ENCODE measurements around the gene FBXL2. TPM values are rescaled to one million over a fixed set of nuclear protein-coding genes. Genes with fewer than 3 reads are reported as not detected.
"Not testable (repeated sequence)": the region's sequence is repeated elsewhere in the genome, so short reads cannot be mapped to it uniquely, and the experiment has no call there.

Gene FBXL2
- polyA plus RNA-seq, 1 experiment: 19.1 TPM

GRCh38 chr3:33395900-33396299, 118.7 kb downstream of the FBXL2 start:
- POLR2A ChIA-PET: interaction anchor here (0.6 kb wide), 1 partner anchor 95 kb away, joined by 4 read pairs; no protein-coding TSS in a partner anchor
- Histone ChIP-seq H3K36me3 (ENCODE audit: control insufficient read depth, insufficient read depth, low read length) (peaks cover 8% of the 10 kb centered on the region), H3K27me3 (ENCODE audit: control insufficient read depth, insufficient read depth, low read length) (no peaks in the 10 kb centered on the region), H3K4me3 (ENCODE audit: low read depth, low read length) (no peak overlapping the region)
- CTCF ChIA-PET: no interaction called here
- no peak for DNase-seq (ENCODE audit: low read depth)
- no peak for TF ChIP-seq CTCF (IDR thresholded peaks at IDR 0.05; ENCODE audit: insufficient read depth, low read depth, low read length)

GRCh38 chr3:33398410-33398809, 121.2 kb downstream of the FBXL2 start:
- DNase-seq (ENCODE audit: low read depth): no peak
- ChIA-PET POLR2A (no interaction called here), CTCF (no interaction called here)
- peaks cover 12% of the 10 kb centered on the region for H3K36me3 ChIP-seq (ENCODE audit: control insufficient read depth, insufficient read depth, low read length)
- no peak for TF ChIP-seq CTCF (IDR thresholded peaks at IDR 0.05; ENCODE audit: insufficient read depth, low read depth, low read length)
- H3K27me3 ChIP-seq (ENCODE audit: control insufficient read depth, insufficient read depth, low read length): no peaks in the 10 kb centered on the region
- no peak overlapping the region for H3K4me3 ChIP-seq (ENCODE audit: low read depth, low read length)

DNA sequence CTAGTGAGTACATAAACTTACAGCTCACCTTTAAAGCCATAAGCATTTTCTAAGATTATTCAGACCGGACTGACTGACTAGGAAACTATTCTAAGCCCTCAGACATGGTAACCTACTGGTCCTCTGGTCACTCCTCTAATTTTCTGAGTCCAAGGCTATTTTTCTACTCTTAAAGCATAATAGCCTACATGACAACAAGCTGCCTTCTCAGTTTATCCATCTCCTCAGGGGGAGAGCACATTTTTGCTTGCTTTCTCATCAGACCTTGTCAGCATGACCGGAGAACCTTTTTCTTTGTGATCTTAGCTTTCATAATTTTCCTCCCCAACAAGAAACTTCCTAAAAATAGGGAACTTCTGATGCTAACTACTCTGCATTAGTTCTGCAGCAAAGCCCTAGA, 124.5 kb downstream of the FBXL2 start:
- ChIA-PET POLR2A (no interaction called here), CTCF (interaction anchor here (1.4 to 1.7 kb wide), 2 partner anchors 29 to 270 kb away, joined by 5 to 6 read pairs; no protein-coding TSS in a partner anchor)
- no peak for DNase-seq (ENCODE audit: low read depth)
- no peak for TF ChIP-seq CTCF (IDR thresholded peaks at IDR 0.05; ENCODE audit: insufficient read depth, low read depth, low read length)
- no peaks in the 10 kb centered on the region for H3K27me3 ChIP-seq (ENCODE audit: control insufficient read depth, insufficient read depth, low read length)
- peaks cover 10% of the 10 kb centered on the region for H3K36me3 ChIP-seq (ENCODE audit: control insufficient read depth, insufficient read depth, low read length)
- no peak overlapping the region for H3K4me3 ChIP-seq (ENCODE audit: low read depth, low read length)

GRCh38 chr3:33402936-33403335, 125.7 kb downstream of the FBXL2 start:
- Histone ChIP-seq H3K4me3 (ENCODE audit: low read depth, low read length) (no peak overlapping the region), H3K27me3 (ENCODE audit: control insufficient read depth, insufficient read depth, low read length) (no peaks in the 10 kb centered on the region), H3K36me3 (ENCODE audit: control insufficient read depth, insufficient read depth, low read length) (peaks cover 10% of the 10 kb centered on the region)
- ChIA-PET POLR2A (no interaction called here), CTCF (no interaction called here)
- no peak for TF ChIP-seq CTCF (IDR thresholded peaks at IDR 0.05; ENCODE audit: insufficient read depth, low read depth, low read length)
- no peak for DNase-seq (ENCODE audit: low read depth)

DNA sequence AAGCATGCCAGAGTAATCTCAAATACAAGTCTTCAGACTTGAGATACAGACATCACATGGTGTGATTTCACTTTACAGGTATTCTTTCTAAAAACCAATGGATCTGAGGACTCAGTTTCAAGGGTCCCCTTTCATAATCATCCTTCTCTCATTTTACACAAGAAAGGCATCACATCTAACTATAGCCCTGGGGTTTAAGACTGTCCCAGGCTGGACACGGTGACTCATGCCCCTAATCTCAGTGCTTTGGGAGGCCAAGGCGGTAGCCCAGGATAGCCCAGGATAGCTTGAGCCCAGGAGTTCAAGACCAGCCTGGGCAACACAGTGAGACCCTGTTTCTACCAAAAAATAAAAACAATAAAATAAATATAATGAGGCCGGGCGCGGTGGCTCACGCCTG, 126.5 kb downstream of the FBXL2 start:
- ChIA-PET POLR2A (no interaction called here), CTCF (no interaction called here)

DNA sequence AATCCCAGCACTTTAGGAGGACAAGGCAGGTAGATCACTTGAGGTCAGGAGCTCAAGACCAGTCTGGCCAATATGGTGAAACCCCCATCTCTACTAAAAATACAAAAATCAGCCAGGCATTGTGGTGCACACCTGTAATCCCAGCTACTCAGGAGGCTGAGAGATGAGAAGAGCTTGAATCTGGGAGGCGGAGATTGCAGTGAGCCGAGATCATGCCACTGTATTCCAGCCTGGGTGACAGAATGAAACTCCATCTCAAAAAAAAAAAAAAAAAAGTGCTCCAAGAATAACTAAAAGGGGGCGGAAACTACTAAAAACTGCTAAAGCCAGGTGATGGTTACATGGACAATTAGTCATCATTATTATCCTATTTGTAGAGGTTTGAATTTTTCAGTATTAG, 133.6 kb downstream of the FBXL2 start:
- H3K27me3 ChIP-seq (ENCODE audit: control insufficient read depth, insufficient read depth, low read length); DNase-seq (ENCODE audit: low read depth); H3K4me3 ChIP-seq (ENCODE audit: low read depth, low read length); POLR2A ChIA-PET; CTCF ChIA-PET: not testable (repeated sequence)
- H3K36me3 ChIP-seq (ENCODE audit: control insufficient read depth, insufficient read depth, low read length): peaks cover 17% of the 10 kb centered on the region

More for the DNA sequence above, 126.5 kb downstream of the FBXL2 start:
- no peaks in the 10 kb centered on the region for H3K27me3 ChIP-seq (ENCODE audit: control insufficient read depth, insufficient read depth, low read length)
- peaks cover 14% of the 10 kb centered on the region for H3K36me3 ChIP-seq (ENCODE audit: control insufficient read depth, insufficient read depth, low read length)
- no peak for TF ChIP-seq CTCF (IDR thresholded peaks at IDR 0.05; ENCODE audit: insufficient read depth, low read depth, low read length)
- no peak overlapping the region for H3K4me3 ChIP-seq (ENCODE audit: low read depth, low read length)
- DNase-seq (ENCODE audit: low read depth): no peak

Measured in BJ (cell line).